ENCODE measurements around the gene PCP4L1.
A peak's percentile ranks its signal among the peaks of the same experiment; 100 is the strongest.
"Not testable (repeated sequence)": the region's sequence is repeated elsewhere in the genome, so short reads cannot be mapped to it uniquely, and the experiment has no call there.

PCP4L1 gene

DNA sequence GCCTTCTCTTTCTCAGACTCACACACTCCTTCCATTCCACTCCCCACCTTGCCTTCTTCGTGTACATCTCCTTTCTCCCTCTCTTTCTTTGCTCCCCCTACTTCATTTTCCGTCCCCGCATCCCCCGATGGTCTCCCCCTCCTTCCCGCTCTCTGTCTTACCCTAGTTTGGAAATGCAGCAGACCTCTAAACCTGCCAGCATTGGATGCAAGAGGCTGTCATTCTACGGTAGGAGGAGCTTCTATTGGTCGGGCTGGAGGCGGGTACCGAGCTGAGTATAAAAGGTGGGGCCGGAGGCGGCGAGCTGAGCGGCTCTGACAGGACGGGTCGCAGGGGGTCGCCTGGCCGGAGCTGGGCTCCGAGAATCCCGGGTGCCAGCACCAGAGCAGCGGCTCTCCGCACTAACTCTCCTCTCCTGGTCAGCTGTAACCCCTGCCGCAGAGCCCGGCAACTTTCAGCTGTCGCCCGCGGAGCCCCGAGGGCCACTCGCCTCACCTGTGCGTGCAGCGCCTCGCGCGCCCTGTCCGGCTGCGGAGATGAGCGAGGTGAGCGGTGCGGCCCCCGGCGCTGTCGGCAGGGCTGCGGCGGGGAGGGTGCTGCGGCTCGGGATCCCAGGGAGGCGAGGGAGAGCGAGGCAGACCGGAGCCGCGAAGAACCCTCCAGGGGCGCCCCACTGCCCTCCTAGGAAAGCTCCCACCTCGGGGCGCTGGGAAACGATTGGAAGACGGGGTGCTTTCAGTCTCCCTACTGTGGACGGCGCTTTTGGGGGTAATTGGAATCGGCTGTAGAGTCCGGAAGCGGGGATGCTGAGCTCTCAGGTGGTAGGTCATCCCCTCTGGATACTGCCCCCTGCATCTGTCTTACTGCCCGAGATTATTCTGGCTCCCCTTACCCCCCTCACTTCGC lies at the start of gene PCP4L1:
PCP4L1 (plus strand) TSS at position 307 of the 906 bp plus-strand sequence; CDS start at position 537, 230 bp downstream.
- peak; percentile 33 for DNase-seq

DNA sequence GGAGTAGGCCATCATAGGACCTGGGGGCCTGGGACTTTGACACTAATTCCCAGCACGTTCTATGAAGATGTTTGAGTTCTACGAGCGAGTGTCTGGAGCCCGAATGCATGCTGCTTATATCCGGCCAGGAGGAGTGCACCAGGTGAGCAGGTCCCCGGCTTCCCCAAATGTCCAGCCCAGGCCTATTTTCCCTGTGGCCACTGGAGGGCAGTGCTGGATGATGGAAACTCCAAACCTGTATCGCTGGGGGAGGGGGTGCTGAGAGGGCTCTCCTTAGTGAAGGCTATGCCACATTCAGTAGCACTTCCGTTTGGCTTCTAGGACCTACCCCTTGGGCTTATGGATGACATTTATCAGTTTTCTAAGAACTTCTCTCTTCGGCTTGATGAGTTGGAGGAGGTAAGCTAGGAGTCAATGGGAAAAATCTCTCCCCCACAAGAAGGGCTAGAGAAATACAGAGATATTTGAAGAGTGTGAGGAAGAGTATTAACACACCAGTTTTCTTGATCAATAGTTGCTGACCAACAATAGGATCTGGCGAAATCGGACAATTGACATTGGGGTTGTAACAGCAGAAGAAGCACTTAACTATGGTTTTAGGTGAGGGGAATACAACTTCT lies 48.6 kb upstream of the PCP4L1 start:
- DNase-seq: peak; percentile 90

GRCh38 chr1:161214369-161214768 lies 44.2 kb upstream of the PCP4L1 start:
- DNase-seq: no peak

DNA sequence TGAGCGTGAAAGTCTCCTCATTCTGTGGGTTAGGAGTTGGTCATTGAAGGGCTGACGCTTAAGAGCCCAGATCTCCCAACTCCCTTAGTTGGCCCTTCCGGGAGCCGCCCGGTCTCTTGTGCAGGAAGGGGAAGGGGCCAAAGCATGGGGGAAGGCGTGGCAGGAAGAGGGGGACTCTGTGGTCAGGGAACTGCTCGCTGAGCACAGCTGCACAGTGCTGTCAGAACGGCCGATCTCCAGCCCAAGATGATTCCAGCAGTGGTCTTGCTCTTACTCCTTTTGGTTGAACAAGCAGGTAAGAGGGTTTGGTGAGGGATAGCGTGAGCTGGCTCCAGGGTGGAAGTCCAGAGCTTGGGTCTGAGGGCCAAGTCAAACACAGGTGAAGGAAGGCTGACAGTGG lies 43.5 kb upstream of the PCP4L1 start, which contains the start of gene FCER1G:
FCER1G (plus strand) TSS at position 220 of the 400 bp plus-strand sequence; CDS start at position 247, 27 bp downstream.
- DNase-seq: no peak

GRCh38 chr1:161216945-161217712 lies 41.4 kb upstream of the PCP4L1 start:
- peak; percentile 40 for DNase-seq

DNA sequence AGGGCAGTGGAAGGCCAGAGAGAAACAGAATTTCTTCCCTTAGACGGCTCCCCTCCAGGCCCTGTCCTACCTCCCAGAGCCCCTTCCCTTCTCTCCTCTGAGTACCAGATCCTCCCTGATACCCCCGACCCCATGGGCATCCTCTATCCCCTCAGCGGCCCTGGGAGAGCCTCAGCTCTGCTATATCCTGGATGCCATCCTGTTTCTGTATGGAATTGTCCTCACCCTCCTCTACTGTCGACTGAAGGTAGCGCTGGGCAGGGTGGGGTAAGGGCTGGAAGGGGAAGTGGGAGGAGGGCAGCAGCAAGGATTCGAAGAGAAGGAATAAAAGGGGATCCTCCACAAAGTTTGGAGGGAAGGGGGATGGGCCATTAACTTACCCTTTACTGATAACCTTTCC lies 40.7 kb upstream of the PCP4L1 start:
- no peak for DNase-seq

DNA sequence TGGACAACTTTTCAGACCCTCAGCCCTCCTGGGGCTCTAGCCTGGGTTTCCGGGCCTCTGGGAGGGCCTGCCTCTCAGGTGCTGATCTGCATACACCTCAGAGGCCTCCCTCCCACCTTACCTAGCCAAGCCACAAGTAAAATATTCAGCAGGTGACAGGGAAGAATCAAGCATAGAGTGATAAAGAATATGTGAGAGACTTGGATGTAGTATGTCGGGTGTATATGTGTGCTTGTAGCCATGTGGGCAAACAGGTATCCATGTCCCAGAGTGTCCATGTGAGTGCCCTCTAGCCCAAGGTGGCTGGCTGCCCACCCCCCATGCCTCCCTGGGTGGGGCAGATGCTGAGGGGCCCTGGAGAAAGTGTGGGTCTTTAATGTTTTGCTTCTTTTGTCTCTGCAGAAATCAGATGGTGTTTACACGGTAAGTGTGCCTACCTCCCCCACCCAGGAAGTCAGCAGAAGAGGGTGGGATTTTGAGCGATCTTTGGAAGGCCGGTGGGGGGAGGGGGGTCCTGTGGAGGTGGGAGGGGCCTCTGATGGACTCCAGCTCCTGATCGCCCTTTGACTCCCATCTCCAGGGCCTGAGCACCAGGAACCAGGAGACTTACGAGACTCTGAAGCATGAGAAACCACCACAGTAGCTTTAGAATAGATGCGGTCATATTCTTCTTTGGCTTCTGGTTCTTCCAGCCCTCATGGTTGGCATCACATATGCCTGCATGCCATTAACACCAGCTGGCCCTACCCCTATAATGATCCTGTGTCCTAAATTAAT lies 40.1 kb upstream of the PCP4L1 start:
- DNase-seq: no peak

DNA sequence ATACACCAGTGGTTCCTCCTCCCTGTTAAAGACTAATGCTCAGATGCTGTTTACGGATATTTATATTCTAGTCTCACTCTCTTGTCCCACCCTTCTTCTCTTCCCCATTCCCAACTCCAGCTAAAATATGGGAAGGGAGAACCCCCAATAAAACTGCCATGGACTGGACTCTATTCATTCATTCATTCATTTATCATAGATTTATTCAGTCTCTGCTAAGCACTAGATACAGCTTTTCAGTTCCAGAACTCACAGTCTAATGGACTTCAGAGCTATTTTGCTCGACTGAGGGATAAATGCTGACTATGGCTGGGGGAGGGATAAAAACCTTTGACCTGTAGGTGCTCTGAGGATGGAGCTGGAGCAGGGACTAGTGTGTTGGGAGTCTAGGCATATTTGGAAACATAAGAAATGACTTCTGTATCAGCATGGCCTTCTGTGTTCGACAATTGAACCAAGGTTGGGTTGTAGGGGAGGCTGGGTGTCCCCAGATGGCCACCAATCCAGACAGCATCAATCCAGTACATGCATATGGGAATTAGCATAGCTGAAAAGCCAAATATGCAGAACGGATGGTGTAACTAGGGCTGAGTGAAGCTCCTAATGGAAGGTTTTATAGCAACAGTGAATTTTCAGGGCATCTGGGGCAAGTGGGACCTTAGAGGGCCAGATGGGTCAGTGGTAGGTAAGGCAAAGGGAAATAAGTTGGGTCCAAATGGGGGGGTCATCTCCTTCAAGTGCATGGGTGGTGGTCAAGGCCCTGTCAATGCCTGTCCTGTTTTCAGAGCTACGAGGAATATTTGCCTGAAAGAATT lies 39.3 kb upstream of the PCP4L1 start:
- DNase-seq: no peak

DNA sequence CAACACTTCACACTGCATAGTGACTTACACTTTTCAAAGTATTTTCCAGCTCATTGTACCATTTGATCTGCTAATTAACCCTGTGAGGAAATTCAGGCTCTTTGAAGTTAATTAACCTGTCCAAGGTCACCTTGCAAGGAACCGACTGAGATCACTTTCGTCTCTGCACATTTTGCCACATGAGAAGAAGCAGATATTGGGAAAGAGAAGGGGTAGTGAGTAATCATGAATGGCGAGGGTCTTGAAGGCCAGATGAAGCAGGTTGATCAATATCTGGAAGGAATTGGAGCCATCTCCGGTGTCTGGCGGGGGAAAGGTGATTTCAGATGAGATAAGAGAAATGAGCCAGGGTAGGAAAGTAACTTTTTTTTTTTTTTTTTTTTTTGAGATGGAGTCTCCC lies 38.5 kb upstream of the PCP4L1 start:
- DNase-seq: no peak

DNA sequence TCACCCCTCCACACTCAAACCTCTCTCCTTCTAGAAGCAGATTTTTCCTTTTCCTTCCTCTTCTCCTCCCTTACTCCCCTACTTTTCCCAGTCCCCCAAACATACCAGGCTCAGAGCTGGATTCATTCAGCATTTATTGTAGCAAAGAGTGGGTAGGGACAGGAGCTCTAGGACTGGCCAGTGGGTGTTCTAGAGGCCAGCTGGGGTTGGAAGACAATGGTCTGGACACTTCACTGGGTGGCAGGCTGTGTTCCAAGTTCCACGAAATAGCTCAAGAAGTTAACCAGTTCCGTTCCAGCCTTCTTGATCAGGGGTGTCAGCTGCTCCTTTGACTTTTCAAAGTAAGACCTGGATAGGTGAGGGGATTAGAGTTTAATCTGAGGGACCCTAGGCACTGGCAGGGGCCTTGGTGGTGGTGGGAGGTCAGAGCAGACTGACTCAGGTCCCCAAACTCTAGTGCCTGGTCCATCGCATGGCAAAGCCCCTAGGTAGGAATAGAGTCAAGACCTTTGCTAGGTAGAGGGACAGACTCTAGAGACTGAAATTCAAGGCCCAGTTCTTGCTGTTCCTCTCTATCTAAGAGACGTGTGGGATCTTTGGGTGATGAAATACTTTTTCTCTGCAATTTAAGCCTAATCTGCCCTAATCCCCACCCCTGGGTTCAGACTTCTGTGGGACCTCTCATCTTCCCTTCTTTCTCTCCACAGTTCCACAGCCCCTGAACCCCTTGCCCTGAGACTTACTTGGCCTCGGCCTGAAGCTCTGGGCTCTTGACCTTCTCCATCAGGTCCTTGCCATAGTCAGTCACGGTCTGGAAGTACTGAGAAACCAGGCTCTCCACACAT lies 36.1 kb upstream of the PCP4L1 start:
- no peak for DNase-seq

- DNase-seq: no peak
Measured at GRCh38 chr1:161223805-161224694, 34.5 kb upstream of the PCP4L1 start.

DNA sequence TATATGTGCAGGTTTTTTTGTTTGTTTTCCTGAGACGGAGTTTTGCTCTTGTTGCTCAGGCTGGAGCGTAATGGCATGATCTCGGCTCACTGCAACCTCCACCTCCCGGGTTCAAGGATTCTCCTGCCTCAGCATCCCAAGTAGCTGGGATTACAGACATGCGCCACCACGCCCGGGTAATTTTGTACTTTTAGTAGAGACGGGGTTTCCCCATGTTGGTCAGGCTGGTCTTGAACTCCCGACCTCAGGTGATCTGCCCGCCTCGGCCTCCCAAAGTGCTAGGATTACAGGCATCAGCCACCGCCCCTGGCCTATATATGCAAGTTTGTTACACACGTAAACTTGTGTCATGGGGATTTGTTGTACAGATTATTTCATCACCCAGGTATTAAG lies 33.9 kb upstream of the PCP4L1 start:
- not testable (repeated sequence) for DNase-seq

DNA sequence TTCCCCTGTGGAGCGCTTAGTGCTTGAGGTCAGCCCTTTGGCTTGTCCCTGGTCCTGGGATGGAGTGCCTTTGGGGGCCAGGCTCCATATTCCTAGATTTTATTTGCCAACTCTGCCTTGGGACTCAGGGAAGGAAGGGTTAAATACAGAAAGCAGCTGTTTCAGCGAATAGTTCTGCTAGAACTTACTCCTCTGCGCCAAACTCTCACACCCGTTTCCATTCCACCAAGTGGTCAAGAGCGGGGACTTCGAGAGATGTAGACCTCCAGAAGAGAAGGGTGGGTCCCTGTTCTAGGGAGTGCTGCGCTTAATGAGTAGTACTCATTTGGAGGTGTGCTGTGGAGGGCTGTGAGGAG lies 33.4 kb upstream of the PCP4L1 start:
- DNase-seq: no peak

DNA sequence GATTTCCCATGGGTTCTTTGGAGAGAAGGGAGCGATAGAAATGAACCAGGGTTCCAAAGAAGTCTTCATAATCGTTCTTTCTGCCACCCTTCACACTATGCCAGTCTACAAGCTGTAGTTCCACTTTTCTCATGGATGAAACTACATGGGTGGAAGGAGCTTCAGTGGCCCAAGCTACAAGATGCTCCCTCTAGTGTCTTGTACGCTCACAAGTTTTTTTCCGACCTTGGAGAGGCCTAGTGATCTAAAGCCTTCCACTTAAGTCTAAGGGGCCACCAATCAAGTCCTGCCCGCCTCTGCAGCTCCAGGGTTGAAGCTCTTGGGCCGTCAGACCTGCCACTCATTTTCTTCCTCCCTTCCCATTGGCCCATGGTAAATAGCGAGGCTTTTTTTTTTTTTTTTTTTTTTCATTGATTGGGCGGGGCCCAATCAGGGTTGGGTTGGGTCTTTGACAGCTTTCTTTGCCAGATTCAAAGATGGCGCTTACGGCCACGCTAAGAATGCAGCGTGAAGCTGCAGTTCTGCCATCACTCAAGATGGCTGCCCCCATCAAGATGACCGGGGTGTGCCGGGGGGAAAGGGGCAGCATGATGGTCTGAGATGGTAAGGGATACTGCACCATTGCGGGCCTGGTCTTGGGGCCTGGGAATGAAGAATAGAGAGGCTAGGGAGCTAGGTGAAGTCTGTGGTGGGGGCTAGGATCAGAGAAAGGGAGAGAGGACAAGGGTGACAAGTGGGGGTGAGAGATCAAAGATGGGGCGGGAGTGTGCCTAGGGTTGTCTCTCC lies 32.8 kb upstream of the PCP4L1 start, which contains the start of gene TOMM40L:
TOMM40L (plus strand) TSS at position 527 of the 786 bp plus-strand sequence. CDS start 430 bp downstream, outside the sequence.
- peak; percentile 99 for DNase-seq

GRCh38 chr1:161226320-161226711 lies 32.2 kb upstream of the PCP4L1 start:
- no peak for DNase-seq

GRCh38 chr1:161226759-161227158 lies 31.8 kb upstream of the PCP4L1 start:
- no peak for DNase-seq

DNA sequence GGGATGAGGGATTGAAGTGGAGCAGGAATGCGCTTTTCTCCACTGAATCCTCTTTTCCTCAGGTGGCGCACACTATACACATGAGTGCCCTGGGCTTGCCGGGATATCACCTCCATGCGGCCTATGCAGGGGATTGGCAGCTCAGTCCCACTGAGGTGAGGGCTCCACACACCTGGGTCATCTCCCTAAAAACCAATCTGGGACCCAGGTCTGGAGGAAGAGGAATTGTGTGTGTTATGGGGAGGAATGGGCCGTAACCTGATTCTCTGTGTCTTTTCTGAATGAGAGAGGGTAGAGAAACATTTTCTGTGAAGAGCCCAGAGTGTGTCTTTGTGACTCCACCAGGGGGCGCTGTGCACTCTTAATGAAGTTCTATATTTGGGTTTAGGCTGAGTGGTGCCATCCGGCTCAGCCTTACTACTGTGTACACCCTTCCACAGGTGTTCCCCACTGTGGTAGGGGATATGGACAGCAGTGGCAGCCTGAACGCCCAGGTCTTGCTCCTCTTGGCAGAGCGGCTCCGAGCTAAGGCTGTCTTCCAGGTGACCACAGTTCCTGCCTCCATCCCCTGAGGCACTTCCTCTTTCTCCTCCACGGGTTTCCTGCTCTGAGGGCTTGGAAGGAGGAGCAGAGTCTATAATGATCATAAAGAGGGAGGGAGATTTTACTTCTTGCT lies 31.2 kb upstream of the PCP4L1 start:
- DNase-seq: peak; percentile 96

DNA sequence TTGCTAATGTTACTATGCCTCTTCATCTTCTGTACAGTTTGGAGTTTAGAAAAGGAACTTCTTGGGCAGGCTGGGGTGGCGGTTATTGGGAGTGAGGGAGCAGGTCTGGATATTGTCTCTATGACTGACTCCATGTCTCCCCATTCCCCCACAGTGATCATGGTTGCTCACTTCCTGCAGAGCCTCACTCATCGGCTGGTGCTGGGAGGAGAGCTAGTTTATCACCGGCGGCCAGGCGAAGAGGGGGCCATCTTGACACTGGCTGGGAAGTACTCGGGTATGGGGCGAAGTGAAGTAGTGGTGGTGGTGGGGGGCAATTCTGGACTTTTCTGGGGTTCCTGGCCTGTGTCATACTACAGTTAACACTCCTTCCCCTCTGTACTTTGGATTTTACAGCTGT lies 30.5 kb upstream of the PCP4L1 start:
- DNase-seq: no peak

All from RPMI8226 (cell line).